ENCODE measurements around the gene FLNB. TPM values are rescaled to one million over a fixed set of nuclear protein-coding genes. Genes with fewer than 3 reads are reported as not detected.

The FLNB gene
- polyA plus RNA-seq = 3.5 and 3.8 TPM in 2 replicates

GRCh38 chr3:58008141-58009025 is at the start of gene FLNB:
TSS of gene FLNB (plus strand) at chr3:58008422. CDS start at chr3:58008565, 143 bp downstream.

GRCh38 chr3:58210761-58211460 is 202.7 kb downstream of the FLNB start, which contains the start of gene DNASE1L3:
TSS of gene DNASE1L3 (minus strand) at chr3:58210972. CDS start at chr3:58210906, 66 bp downstream.

Other genes with a start within 250 kb of the FLNB start
- gene DNASE1L3, start 202.6 kb downstream of the FLNB start, polyA plus RNA-seq = not detected in 2 replicates
- 40.2 and 53.3 TPM in 2 replicates for gene ABHD6, start 229.4 kb downstream of the FLNB start, polyA plus RNA-seq